Small intestine (tissue), 7 donors: ENCODE measurements around the gene CARD8. TPM values are rescaled to one million over a fixed set of nuclear protein-coding genes. Genes with fewer than 3 reads are reported as not detected.
A peak's percentile ranks its signal among the peaks of the same experiment; 100 is the strongest.

Source experiments
- DNase-seq, 2 donors: peaks; one replicate each; pipeline versions ENCODE4 v3.0.0 to v3.0.0-alpha.2; 2013
- FAIRE-seq: peaks from 2 replicates; lab custom pipeline; 2012; peaks lifted over from hg19 to GRCh38; lab: Jason Lieb, UNC
- H3K27ac ChIP-seq, 3 donors: one replicate each; pipeline ENCODE4 v1.5.1; 2013; ENCODE audit warnings: low read length in 2 of 3, mild to moderate bottlenecking in 2 of 3, control low read depth in 1 of 3, inconsistent platforms in 1 of 3, low read depth in 1 of 3, moderate library complexity in 1 of 3
- H3K27me3 ChIP-seq, 3 donors: one replicate each; pipeline ENCODE4 v1.6.1; 2013; ENCODE audit warnings: low read length in 3 of 3, inconsistent platforms in 1 of 3; ENCODE audit not compliant: control insufficient read depth in 3 of 3, insufficient read depth in 3 of 3
- H3K36me3 ChIP-seq, 3 donors: one replicate each; pipeline ENCODE4 v1.6.1; 2013; ENCODE audit warnings: low read length in 3 of 3, inconsistent platforms in 1 of 3, low read depth in 1 of 3, mild to moderate bottlenecking in 1 of 3, moderate library complexity in 1 of 3; ENCODE audit not compliant: control insufficient read depth in 3 of 3, insufficient read depth in 2 of 3
- H3K4me1 ChIP-seq, 3 donors: one replicate each; pipeline ENCODE4 v1.6.1; 2013; ENCODE audit warnings: low read length in 2 of 3, inconsistent platforms in 1 of 3, low read depth in 1 of 3, mild to moderate bottlenecking in 1 of 3, moderate library complexity in 1 of 3; ENCODE audit not compliant: control insufficient read depth in 3 of 3, insufficient read depth in 2 of 3
- H3K4me3 ChIP-seq, 3 donors: one replicate each; pipeline ENCODE4 v1.5.1; 2013; ENCODE audit warnings: low read length in 3 of 3, control low read depth in 1 of 3, inconsistent platforms in 1 of 3, low read depth in 1 of 3, mild to moderate bottlenecking in 1 of 3, moderate library complexity in 1 of 3
- H3K9me3 ChIP-seq, 2 donors: one replicate each; pipeline ENCODE4 v1.6.1; 2013; ENCODE audit warnings: low read depth in 1 of 2, low read length in 1 of 2; ENCODE audit not compliant: control insufficient read depth in 2 of 2, insufficient read depth in 1 of 2
- WGBS, 3 donors: extraction: QIAGEN DNeasy Blood & Tissue Kit; methylation state at CpG; one replicate each; pipeline ENCODE4 v1.1.7; 2013; 5-methylcytosine and 5-hydroxymethylcytosine counted together
- polyA plus RNA-seq, 4 donors: library from polyadenylated mRNA; stranded (reverse) in 3 of 4; unstranded in 1 of 4; fragments of 200-250 nt in 3 of 4; fragments of 120-200 nt in 1 of 4; gene quantifications; one replicate each; pipeline versions ENCODE4 v1.2.1 to v1.2.3, GENCODE V29; 2013
- donor health status: healthy with polysubstance abuse.
- donor health status: control.
- donor health status: control.
- donor health status: Bipolar disorder and iron deficiency.
- donor health status: healthy.

Gene CARD8
- polyA plus RNA-seq, 4 donors, result 13.0 to 36.1 (median 16.8) TPM

DNA sequence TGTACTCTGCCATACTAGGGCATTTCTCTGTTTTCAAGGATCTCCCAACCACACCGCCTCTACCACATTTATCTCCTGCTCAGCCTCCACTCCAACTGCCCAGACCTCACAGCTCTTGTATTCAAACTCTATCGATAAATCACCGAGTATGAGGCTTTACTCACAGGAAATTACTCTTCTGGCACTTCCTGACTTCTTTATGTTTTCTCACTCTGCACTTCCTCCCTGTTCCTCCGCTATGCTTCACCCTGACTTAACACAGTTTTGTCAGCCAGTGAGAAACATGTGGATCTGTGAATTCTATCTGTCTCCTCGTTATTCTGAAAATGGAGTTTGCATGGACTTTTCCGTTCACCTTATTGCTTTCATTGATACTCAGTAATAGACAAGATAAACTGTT lies 2.6 kb upstream of the CARD8 start:
- 47 to 70% (median 60%) methylated on average over 6 of the region's 6 CpGs for WGBS, 3 donors
- H3K4me1 ChIP-seq, result peaks cover 2 to 6% (median 5%) of the 10 kb centered on the region in 3 donors
- no peak for FAIRE-seq

DNA sequence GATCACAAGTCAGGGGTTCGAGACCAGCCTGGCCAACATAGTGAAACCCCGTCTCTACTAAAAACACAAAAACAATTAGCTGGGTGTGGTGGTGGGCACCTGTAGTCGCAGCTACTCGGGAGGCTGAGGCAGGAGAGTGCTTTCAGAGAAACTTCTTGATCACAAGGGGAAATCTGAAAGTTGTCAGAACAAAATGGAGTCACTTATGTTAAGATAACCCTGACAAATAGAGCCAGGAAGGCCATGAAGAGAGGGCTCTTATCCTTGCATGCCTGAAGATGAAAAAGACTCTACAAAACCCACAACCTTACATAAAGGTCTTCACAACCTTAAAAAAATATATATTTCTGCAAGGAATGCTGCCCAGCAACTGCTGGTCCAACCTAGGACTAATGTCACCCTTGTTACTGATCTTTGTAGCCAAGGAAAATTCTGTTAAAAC lies 1.2 kb downstream of the CARD8 start:
- H3K36me3 ChIP-seq, result peaks cover 0 to 2% (median 0%) of the 10 kb centered on the region in 3 donors
- H3K4me1 ChIP-seq, result peaks cover 4 to 6% (median 5%) of the 10 kb centered on the region in 3 donors
- H3K27me3 ChIP-seq, result no peaks in the 10 kb centered on the region
- H3K27ac ChIP-seq, result peak overlapping the region in 1 of 3 donors; percentile 78
- DNase-seq (no peak), FAIRE-seq (no peak)
- 95 to 98% (median 97%) methylated on average over 4 of the region's 4 CpGs for WGBS, 3 donors
- no peaks in the 10 kb centered on the region for H3K9me3 ChIP-seq
- H3K4me3 ChIP-seq, result peak overlapping the region in 1 of 3 donors; percentile 62

More for the DNA sequence above, 2.6 kb upstream of the CARD8 start:
- H3K36me3 ChIP-seq, result no peaks in the 10 kb centered on the region
- H3K27me3 ChIP-seq, result no peaks in the 10 kb centered on the region
- DNase-seq, result peak in 1 of 2 donors; percentile 3
- H3K4me3 ChIP-seq, result no peak overlapping the region
- no peaks in the 10 kb centered on the region for H3K9me3 ChIP-seq
- peak overlapping the region in 2 of 3 donors; percentile 43 to 60 for H3K27ac ChIP-seq

DNA sequence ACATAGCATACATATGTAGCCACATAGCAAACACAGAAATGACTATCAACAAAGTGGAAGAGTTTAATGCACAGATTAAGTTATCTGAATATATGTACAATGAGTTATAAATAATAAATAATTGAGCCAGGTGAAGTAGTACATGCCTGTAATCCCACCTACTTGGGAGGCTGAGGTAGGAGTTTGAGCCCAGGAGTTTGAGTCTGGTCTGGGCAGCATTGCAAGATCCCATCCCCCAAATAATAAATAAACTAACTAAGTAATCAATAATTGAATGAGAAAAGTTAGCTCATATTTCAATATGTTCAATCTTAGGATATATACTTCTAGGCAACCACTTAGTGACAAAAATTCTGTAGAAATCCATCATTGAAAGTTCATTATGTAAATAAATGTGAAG lies 1.7 kb downstream of the CARD8 start:
- H3K9me3 ChIP-seq, result no peaks in the 10 kb centered on the region
- no peak for DNase-seq
- H3K36me3 ChIP-seq, result peaks cover 0 to 4% (median 0%) of the 10 kb centered on the region in 3 donors
- peaks cover 4 to 6% (median 5%) of the 10 kb centered on the region in 3 donors for H3K4me1 ChIP-seq
- H3K27me3 ChIP-seq, result no peaks in the 10 kb centered on the region
- no peak overlapping the region for H3K4me3 ChIP-seq
- no peak for FAIRE-seq
- H3K27ac ChIP-seq, result no peak overlapping the region

DNA sequence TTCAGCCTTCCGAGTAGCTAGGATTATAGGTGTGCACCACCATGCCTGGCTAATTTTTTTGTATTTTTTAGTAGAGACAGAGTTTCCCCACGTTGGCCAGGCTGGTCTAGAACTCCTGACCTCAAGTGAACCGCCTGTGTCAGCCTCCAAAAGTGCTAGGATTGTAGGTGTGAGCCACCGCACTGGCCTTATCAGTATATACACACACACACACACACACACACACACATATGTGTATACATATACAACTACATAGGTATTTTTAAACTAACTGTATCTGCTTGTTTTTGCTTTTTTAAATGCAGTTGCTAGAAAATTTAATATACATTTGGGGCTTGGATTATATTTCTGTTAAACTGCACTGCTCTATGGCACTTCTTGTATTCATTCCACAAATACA lies 3.1 kb downstream of the CARD8 start:
- DNase-seq, result no peak
- H3K4me1 ChIP-seq, result peaks cover 4 to 6% (median 5%) of the 10 kb centered on the region in 3 donors
- H3K36me3 ChIP-seq, result peaks cover 0 to 6% (median 0%) of the 10 kb centered on the region in 3 donors
- H3K4me3 ChIP-seq, result no peak overlapping the region
- no peaks in the 10 kb centered on the region for H3K9me3 ChIP-seq
- H3K27me3 ChIP-seq, result no peaks in the 10 kb centered on the region
- no peak for FAIRE-seq
- no peak overlapping the region for H3K27ac ChIP-seq
- 72 to 81% (median 76%) methylated on average over 4 of the region's 4 CpGs for WGBS, 3 donors

DNA sequence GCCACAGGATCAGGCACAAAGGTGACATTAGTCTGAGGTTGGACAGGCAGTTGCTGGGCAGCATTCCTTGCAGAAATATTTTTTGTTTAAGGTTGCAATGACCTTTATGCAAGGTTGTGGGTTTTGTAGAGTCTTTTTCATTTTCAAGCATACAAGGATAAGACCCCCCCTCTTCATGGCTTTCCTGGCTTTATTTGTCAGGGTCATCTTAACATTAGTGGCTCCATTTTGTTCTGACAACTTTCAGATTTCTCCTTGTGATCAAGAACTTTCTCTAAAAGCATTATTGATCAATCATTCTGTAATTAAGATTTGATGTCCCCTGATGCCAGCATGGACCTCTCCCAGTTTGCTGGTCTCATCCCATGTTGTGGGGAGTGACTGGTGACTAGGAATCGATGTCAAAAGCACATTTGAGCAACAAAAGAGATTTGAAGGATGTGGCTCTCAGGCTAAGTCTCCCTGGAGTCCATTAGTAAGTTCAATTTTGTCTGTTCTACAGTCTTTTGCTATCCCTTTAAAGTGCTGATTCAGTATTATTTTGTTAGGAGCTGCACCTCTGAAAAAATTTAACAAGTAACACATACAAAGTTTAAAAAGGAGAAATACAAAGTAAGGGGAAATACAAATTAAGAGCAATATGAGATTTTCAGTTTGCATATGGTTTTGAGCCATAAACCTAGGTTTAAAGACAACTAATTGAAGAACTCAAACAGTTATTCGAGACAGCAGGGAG lies 5.3 kb downstream of the CARD8 start:
- peak overlapping the region in 2 of 3 donors; percentile 11 to 68 for H3K27ac ChIP-seq
- FAIRE-seq, result no peak

DNA sequence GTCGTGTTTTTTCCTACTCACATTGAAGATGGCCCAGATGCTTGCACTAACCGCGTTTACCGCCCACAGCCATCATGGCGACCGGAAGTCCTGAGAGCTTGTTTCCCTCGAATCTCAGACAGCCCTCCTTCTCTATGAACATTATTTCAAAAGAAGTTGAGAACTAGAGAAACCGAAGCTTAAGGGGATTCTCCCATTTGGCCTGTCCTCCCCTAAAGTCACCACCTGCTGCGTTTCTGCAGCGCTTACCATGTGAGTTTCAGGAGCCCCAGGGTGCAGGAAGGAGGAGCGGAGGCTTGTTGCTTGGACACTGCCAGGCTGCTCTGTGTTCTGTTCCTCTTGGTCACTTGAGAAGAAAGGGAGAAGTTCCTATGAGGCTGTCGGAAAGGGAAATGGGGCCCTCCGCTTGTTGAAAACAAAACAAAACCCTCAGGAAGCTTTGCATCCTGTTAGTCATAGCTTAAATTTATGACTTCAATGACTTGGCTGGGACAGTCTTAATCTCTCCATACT lies 6.2 kb downstream of the CARD8 start:
- Histone ChIP-seq H3K27me3 (no peaks in the 10 kb centered on the region), H3K9me3 (no peaks in the 10 kb centered on the region), H3K27ac (peak overlapping the region; percentile 57 to 99 (median 57)), H3K4me3 (peak overlapping the region in 2 of 3 donors; percentile 6 to 23), H3K4me1 (peaks cover 0 to 3% (median 3%) of the 10 kb centered on the region in 3 donors), H3K36me3 (peaks cover 0 to 10% (median 0%) of the 10 kb centered on the region in 3 donors)
- WGBS, 3 donors, result 58 to 83% (median 65%) methylated on average over 13 of the region's 13 CpGs
- FAIRE-seq (no peak), DNase-seq (peak; percentile 12 to 22)

More for the DNA sequence above, 5.3 kb downstream of the CARD8 start:
- H3K27me3 ChIP-seq, result no peaks in the 10 kb centered on the region
- H3K4me1 ChIP-seq, result peaks cover 4 to 6% (median 5%) of the 10 kb centered on the region in 3 donors
- no peak overlapping the region for H3K4me3 ChIP-seq
- no peaks in the 10 kb centered on the region for H3K9me3 ChIP-seq
- no peak for DNase-seq
- H3K36me3 ChIP-seq, result peaks cover 0 to 10% (median 0%) of the 10 kb centered on the region in 3 donors
- 78 to 88% (median 86%) methylated on average over 2 of the region's 2 CpGs for WGBS, 3 donors

DNA sequence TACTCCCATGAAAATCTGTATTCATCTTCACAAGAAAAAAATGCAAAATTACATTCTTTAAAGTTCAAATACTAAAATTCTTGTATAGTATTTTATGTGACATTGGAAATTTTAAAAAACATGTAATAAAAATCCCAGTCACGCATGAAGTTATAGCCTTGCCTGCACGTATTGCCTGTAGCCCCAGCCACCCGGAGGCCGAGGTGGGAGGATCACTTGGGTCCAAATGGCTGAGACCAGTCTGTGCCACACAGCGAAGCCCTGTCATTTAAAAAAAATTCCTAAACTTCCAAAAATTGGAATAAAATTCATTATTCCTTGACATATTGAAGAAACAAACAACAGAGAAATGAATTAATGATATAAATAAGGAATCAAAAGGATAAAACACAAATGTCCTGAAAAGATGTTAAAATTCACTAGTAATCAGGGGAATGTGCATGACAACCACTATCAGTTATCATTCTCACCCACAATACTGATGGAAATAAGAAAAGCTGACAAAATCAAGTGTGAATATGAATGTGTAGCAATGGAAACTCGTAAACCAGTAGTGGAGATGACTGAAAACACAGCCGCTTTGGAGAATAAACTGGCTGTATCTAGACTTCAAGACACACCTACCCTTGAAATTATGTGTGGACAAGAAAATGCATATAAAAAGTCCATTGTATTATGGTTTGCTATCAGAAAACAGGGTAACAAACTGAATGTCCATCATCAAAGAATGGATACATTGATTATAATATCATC lies 7.5 kb downstream of the CARD8 start:
- WGBS, 3 donors, result 83 to 88% (median 85%) methylated on average over 7 of the region's 7 CpGs
- peak; percentile 61 for FAIRE-seq
- H3K4me3 ChIP-seq, result no peak overlapping the region
- peaks cover 0 to 12% (median 0%) of the 10 kb centered on the region in 3 donors for H3K36me3 ChIP-seq
- no peak overlapping the region for H3K27ac ChIP-seq
- no peak for DNase-seq
- H3K4me1 ChIP-seq, result peaks cover 0 to 1% (median 0%) of the 10 kb centered on the region in 3 donors
- no peaks in the 10 kb centered on the region for H3K9me3 ChIP-seq
- no peaks in the 10 kb centered on the region for H3K27me3 ChIP-seq

DNA sequence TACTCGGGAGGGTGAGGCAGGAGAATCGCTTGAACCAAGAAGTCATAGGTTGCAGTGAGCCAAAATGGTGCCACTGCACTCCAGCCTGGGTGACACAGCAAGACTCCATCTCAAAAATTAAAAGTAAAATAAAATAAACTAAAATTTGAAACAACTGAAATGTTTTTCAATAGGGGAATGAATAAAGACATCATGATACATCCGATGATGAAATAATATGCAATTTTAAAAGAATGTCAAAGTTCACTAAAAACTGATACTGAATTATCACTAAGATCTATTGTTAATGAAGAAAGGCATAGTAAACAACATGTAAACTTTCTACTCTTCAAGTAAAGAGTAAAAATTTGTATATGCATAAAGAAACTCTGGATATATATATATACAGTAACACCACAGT lies 8.5 kb downstream of the CARD8 start:
- H3K36me3 ChIP-seq, result peaks cover 0 to 15% (median 0%) of the 10 kb centered on the region in 3 donors
- no peak for DNase-seq
- H3K9me3 ChIP-seq, result no peaks in the 10 kb centered on the region
- no peak for FAIRE-seq
- H3K4me3 ChIP-seq, result no peak overlapping the region
- no peaks in the 10 kb centered on the region for H3K4me1 ChIP-seq
- H3K27me3 ChIP-seq, result no peaks in the 10 kb centered on the region
- H3K27ac ChIP-seq, result no peak overlapping the region
- WGBS, 3 donors, result 94 to 98% (median 97%) methylated on average over 3 of the region's 3 CpGs
